Neural cell (in vitro differentiated cells): Measurements from ENCODE around the gene LRRC42. TPM values are rescaled to one million over a fixed set of nuclear protein-coding genes. Genes with fewer than 3 reads are reported as not detected.

ENCODE experiments used
- H2AFZ ChIP-seq: fragments of 200-600, 300-800 bp; sonication (generic), shearing (Covaris generic); 2 replicates; pipeline ENCODE4 v1.6.0; 2014; ENCODE audit warnings: low read depth, mild to moderate bottlenecking, antibody characterized with exemption, low read length, moderate library complexity
- H3F3A ChIP-seq: fragments of 200-600 bp; shearing (Covaris generic); 2 replicates; pipeline ENCODE4 v1.6.1; 2016; ENCODE audit warnings: mild to moderate bottlenecking, moderate library complexity, mixed read lengths, antibody characterized with exemption, low read length; ENCODE audit not compliant: insufficient read depth, poor library complexity, severe bottlenecking
- H3K27ac ChIP-seq: fragments of 200-600, 300-800 bp; sonication (generic), shearing (Covaris generic); 2 replicates; pipeline ENCODE4 v1.5.1; 2014; ENCODE audit warnings: mild to moderate bottlenecking, low read length, moderate library complexity
- H3K27me3 ChIP-seq: fragments of 300-800, 200-600 bp; sonication (generic), shearing (Covaris generic); 2 replicates; pipeline ENCODE4 v1.6.0; 2014; ENCODE audit warnings: mild to moderate bottlenecking, low read depth, low read length, moderate library complexity; ENCODE audit not compliant: insufficient read depth
- H3K36me3 ChIP-seq: fragments of 300-800, 200-600 bp; sonication (generic), shearing (Covaris generic); 2 replicates; pipeline ENCODE4 v1.5.1; 2014; ENCODE audit warnings: mild to moderate bottlenecking, antibody characterized with exemption, low read length, moderate library complexity; ENCODE audit not compliant: insufficient read depth
- H3K4me2 ChIP-seq: fragments of 300-800, 200-600 bp; sonication (generic), shearing (Covaris generic); 2 replicates; pipeline ENCODE4 v1.6.0; 2014; ENCODE audit warnings: mild to moderate bottlenecking, low read length
- H3K4me3 ChIP-seq: fragments of 300-800, 200-600 bp; sonication (generic), shearing (Covaris generic); 2 replicates; pipeline ENCODE4 v1.5.1; 2014; ENCODE audit warnings: mild to moderate bottlenecking, low read length, moderate library complexity
- H3K79me2 ChIP-seq: fragments of 200-600 bp; shearing (Covaris generic); replicated peaks from 2 replicates; pipeline ENCODE4 v1.6.0; 2014; ENCODE audit warnings: mild to moderate bottlenecking, low read length, moderate library complexity; ENCODE audit not compliant: insufficient read depth
- H3K9ac ChIP-seq: fragments of 300-800, 200-600 bp; sonication (generic), shearing (Covaris generic); 2 replicates; pipeline ENCODE4 v1.6.1; 2016; ENCODE audit warnings: mild to moderate bottlenecking, low read length, mixed read lengths
- H3K9me2 ChIP-seq: fragments of 200-600 bp; shearing (Covaris generic); 2 replicates; pipeline ENCODE4 v1.6.1; 2016; ENCODE audit warnings: mild to moderate bottlenecking, low read length, mixed read lengths; ENCODE audit not compliant: insufficient read depth
- H3K9me3 ChIP-seq: fragments of 200-600, 300-800 bp; sonication (generic), shearing (Covaris generic); 2 replicates; pipeline ENCODE4 v1.6.1; 2016; ENCODE audit warnings: mild to moderate bottlenecking, mixed run types, low read length, moderate library complexity, mixed read lengths
- H4K20me1 ChIP-seq: fragments of 200-600 bp; shearing (Covaris generic); 2 replicates; pipeline ENCODE4 v1.6.1; 2016; ENCODE audit warnings: mild to moderate bottlenecking, mixed run types; ENCODE audit not compliant: insufficient read depth
- CTCF ChIP-seq: fragments of 450-650 bp; IDR thresholded peaks from 2 replicates; pipeline ENCODE4 v1.5.1; 2014; ENCODE audit warnings: antibody characterized with exemption, mild to moderate bottlenecking, moderate library complexity; ENCODE audit not compliant: poor library complexity, severe bottlenecking
- EP300 ChIP-seq: fragments of 450-650 bp; conservative IDR thresholded peaks from 2 replicates; pipeline ENCODE4 v1.6.1; 2014; ENCODE audit warnings: antibody characterized with exemption, mild to moderate bottlenecking, moderate library complexity; ENCODE audit not compliant: poor library complexity, severe bottlenecking
- EZH2 ChIP-seq: fragments of 200-600, 300-800 bp; shearing (Covaris generic), sonication (generic); IDR thresholded peaks from 2 replicates; pipeline ENCODE4 v1.6.1; 2014; ENCODE audit warnings: antibody characterized with exemption, low read length, borderline replicate concordance, mild to moderate bottlenecking; ENCODE audit not compliant: insufficient read depth, poor library complexity, severe bottlenecking
- MXI1 ChIP-seq: fragments of 450-650 bp; conservative IDR thresholded peaks from 2 replicates; pipeline ENCODE4 v1.6.1; 2014; ENCODE audit warnings: antibody characterized with exemption, mild to moderate bottlenecking; ENCODE audit not compliant: poor library complexity, severe bottlenecking
- POLR2AphosphoS5 ChIP-seq: IDR thresholded peaks from 2 replicates; pipeline ENCODE4 v1.6.1; 2012
- RAD21 ChIP-seq: fragments of 450-650 bp; conservative IDR thresholded peaks from 2 replicates; pipeline ENCODE4 v1.6.1; 2014; ENCODE audit warnings: antibody characterized with exemption, mild to moderate bottlenecking, moderate library complexity
- REST ChIP-seq: IDR thresholded peaks from 2 replicates; pipeline ENCODE4 v1.6.1; 2012; ENCODE audit warnings: borderline replicate concordance
- SMC3 ChIP-seq: fragments of 450-650 bp; conservative IDR thresholded peaks from 2 replicates; pipeline ENCODE4 v1.6.1; 2014; ENCODE audit warnings: antibody characterized with exemption, mild to moderate bottlenecking, moderate library complexity; ENCODE audit not compliant: poor library complexity
- TAF1 ChIP-seq: IDR thresholded peaks from 2 replicates; pipeline ENCODE4 v1.6.1; 2012; ENCODE audit warnings: low read depth
- polyA plus RNA-seq: library from polyadenylated mRNA; depleted of rRNA; stranded (reverse); fragments of >200 nt; gene quantifications from 2 replicates; pipeline ENCODE4 v1.2.3, GENCODE V29; 2014

Gene LRRC42
- polyA plus RNA-seq, 1 donor from 2014 or later = 23.9 TPM

GRCh38 chr1:53913352-53914033, 32.7 kb upstream of the LRRC42 start:
- Histone ChIP-seq H4K20me1 (no peaks in the 10 kb centered on the region), H3K27me3 (no peaks in the 10 kb centered on the region), H3K79me2 (no peaks in the 10 kb centered on the region), H3K4me3 (no peak overlapping the region), H2AFZ (no peak overlapping the region), H3K9ac (no peak overlapping the region), H3K4me2 (no peak overlapping the region), H3K9me2 (no peaks in the 10 kb centered on the region), H3K9me3 (no peaks in the 10 kb centered on the region), H3K27ac (no peak overlapping the region), H3K36me3 (no peaks in the 10 kb centered on the region), H3F3A (no peaks in the 10 kb centered on the region)
- no peak for TF ChIP-seq RAD21
- TF ChIP-seq EP300 = no peak
- no peak for TF ChIP-seq REST
- no peak for TF ChIP-seq CTCF
- no peak for TF ChIP-seq EZH2
- TF ChIP-seq MXI1 = no peak
- TF ChIP-seq TAF1 = no peak
- TF ChIP-seq SMC3 = no peak
- no peak for TF ChIP-seq POLR2AphosphoS5

GRCh38 chr1:53918343-53918742, 27.8 kb upstream of the LRRC42 start:
- no peaks in the 10 kb centered on the region for H3F3A ChIP-seq
- H3K36me3 ChIP-seq = peaks cover 5% of the 10 kb centered on the region
- H2AFZ ChIP-seq = no peak overlapping the region
- H3K27ac ChIP-seq = no peak overlapping the region
- no peaks in the 10 kb centered on the region for H4K20me1 ChIP-seq
- no peak overlapping the region for H3K4me3 ChIP-seq
- H3K9me2 ChIP-seq = no peaks in the 10 kb centered on the region
- no peak overlapping the region for H3K4me2 ChIP-seq
- H3K9ac ChIP-seq = no peak overlapping the region
- no peaks in the 10 kb centered on the region for H3K79me2 ChIP-seq
- H3K9me3 ChIP-seq = no peaks in the 10 kb centered on the region
- H3K27me3 ChIP-seq = no peaks in the 10 kb centered on the region
- no peak for TF ChIP-seq MXI1

- H3K4me2 ChIP-seq = no peak overlapping the region
Observed at GRCh38 chr1:53919675-53920066, 26.5 kb upstream of the LRRC42 start.

More at GRCh38 chr1:53919675-53920066, 26.5 kb upstream of the LRRC42 start:
- Histone ChIP-seq H3F3A (no peaks in the 10 kb centered on the region), H2AFZ (no peak overlapping the region), H4K20me1 (no peaks in the 10 kb centered on the region), H3K27ac (no peak overlapping the region), H3K27me3 (no peaks in the 10 kb centered on the region), H3K79me2 (no peaks in the 10 kb centered on the region), H3K9ac (no peak overlapping the region), H3K4me3 (no peak overlapping the region), H3K9me3 (no peaks in the 10 kb centered on the region), H3K36me3 (peaks cover 5% of the 10 kb centered on the region), H3K9me2 (no peaks in the 10 kb centered on the region)
- TF ChIP-seq TAF1 (no peak), EZH2 (no peak), REST (no peak), POLR2AphosphoS5 (no peak), RAD21 (no peak), EP300 (no peak), CTCF (no peak), SMC3 (no peak), MXI1 (no peak)
